Neuronal stem cell (in vitro differentiated cells): ENCODE measurements around the gene OPN4. TPM values are rescaled to one million over a fixed set of nuclear protein-coding genes. Genes with fewer than 3 reads are reported as not detected.

Experiments used
- DNase-seq: peaks from one replicate; pipeline ENCODE4 v3.0.0-alpha.2; 2013; ENCODE audit warnings: low spot score
- H2AFZ ChIP-seq: one replicate; pipeline ENCODE4 v1.6.1; 2013; ENCODE audit warnings: mild to moderate bottlenecking, low read length, inconsistent platforms
- H2AK5ac ChIP-seq: 2 replicates; pipeline ENCODE4 v1.6.1; 2013; ENCODE audit warnings: low read depth, mild to moderate bottlenecking, inconsistent platforms, low read length, moderate library complexity, mixed read lengths
- H2BK120ac ChIP-seq: 2 replicates; pipeline ENCODE4 v1.6.1; 2013; ENCODE audit warnings: low read depth, mild to moderate bottlenecking, inconsistent platforms, low read length, moderate library complexity, mixed read lengths
- H2BK12ac ChIP-seq: one replicate; pipeline ENCODE4 v1.6.1; 2013; ENCODE audit warnings: low read length, inconsistent platforms
- H2BK15ac ChIP-seq: 2 replicates; pipeline ENCODE4 v1.6.1; 2013; ENCODE audit warnings: mild to moderate bottlenecking, low read length, inconsistent platforms, mixed read lengths
- H2BK5ac ChIP-seq: one replicate; pipeline ENCODE4 v1.6.1; 2013; ENCODE audit warnings: inconsistent platforms, mild to moderate bottlenecking, low read length, moderate library complexity
- H3K14ac ChIP-seq: one replicate; pipeline ENCODE4 v1.6.1; 2013; ENCODE audit warnings: low read length, inconsistent platforms
- H3K18ac ChIP-seq: 2 replicates; pipeline ENCODE4 v1.6.1; 2013; ENCODE audit warnings: low read length, inconsistent platforms
- H3K23ac ChIP-seq: 2 replicates; pipeline ENCODE4 v1.6.1; 2013; ENCODE audit warnings: low read depth, mild to moderate bottlenecking, mixed read lengths, low read length, inconsistent platforms; ENCODE audit not compliant: poor library complexity
- H3K27ac ChIP-seq: replicated peaks from 3 replicates; pipeline ENCODE4 v1.5.1; 2013; ENCODE audit warnings: low read length, inconsistent platforms
- H3K27me3 ChIP-seq, 3 experiments: 2 replicates each; pipeline ENCODE4 v1.6.1; 2013; ENCODE audit warnings: low read length in 3 of 3, mild to moderate bottlenecking in 2 of 3, inconsistent platforms in 1 of 3, low read depth in 1 of 3, mixed read lengths in 1 of 3, moderate library complexity in 1 of 3; ENCODE audit not compliant: control insufficient read depth in 3 of 3, insufficient read depth in 3 of 3
- H3K36me3 ChIP-seq, 2 donors: replicated peaks in 1 of 2; 2 replicates each; pipeline ENCODE4 v1.6.1; 2013; ENCODE audit warnings: low read length in 2 of 2; ENCODE audit not compliant: control insufficient read depth in 2 of 2, insufficient read depth in 2 of 2
- H3K4ac ChIP-seq: 2 replicates; pipeline ENCODE4 v1.6.1; 2013; ENCODE audit warnings: inconsistent platforms, mild to moderate bottlenecking, low read length, moderate library complexity
- H3K4me1 ChIP-seq, 2 donors: 1 replicate in 1 of 2; 2 replicates in 1 of 2; pipeline ENCODE4 v1.6.1; 2013; ENCODE audit warnings: low read length in 2 of 2, low read depth in 1 of 2; ENCODE audit not compliant: control insufficient read depth in 2 of 2, insufficient read depth in 1 of 2
- H3K4me2 ChIP-seq: one replicate; pipeline ENCODE4 v1.6.1; 2013; ENCODE audit warnings: mild to moderate bottlenecking, low read length, inconsistent platforms; ENCODE audit not compliant: insufficient read depth, poor library complexity, severe bottlenecking
- H3K4me3 ChIP-seq, 2 donors: 2 replicates each; pipeline ENCODE4 v1.5.1; 2013; ENCODE audit warnings: low read length in 2 of 2, mild to moderate bottlenecking in 2 of 2, inconsistent platforms in 1 of 2, moderate library complexity in 1 of 2
- H3K79me1 ChIP-seq: one replicate; pipeline ENCODE4 v1.6.1; 2013; ENCODE audit warnings: low read depth, mild to moderate bottlenecking, inconsistent platforms, low read length, moderate library complexity
- H3K9ac ChIP-seq: one replicate; pipeline ENCODE4 v1.6.1; 2013; ENCODE audit warnings: mild to moderate bottlenecking, low read depth, low read length, inconsistent platforms; ENCODE audit not compliant: poor library complexity
- H3K9me3 ChIP-seq, 2 donors: replicated peaks in 1 of 2; 2 replicates each; pipeline versions ENCODE3 to v1.6.1; 2013; ENCODE audit warnings: low read length in 2 of 2, mild to moderate bottlenecking in 2 of 2, inconsistent platforms in 1 of 2, low read depth in 1 of 2, mixed read lengths in 1 of 2, moderate library complexity in 1 of 2; ENCODE audit not compliant: control insufficient read depth in 2 of 2, insufficient read depth in 1 of 2
- H4K8ac ChIP-seq: one replicate; pipeline ENCODE4 v1.6.1; 2013; ENCODE audit warnings: low read depth, mild to moderate bottlenecking, inconsistent platforms, low read length, moderate library complexity
- H4K91ac ChIP-seq: one replicate; pipeline ENCODE4 v1.6.1; 2013; ENCODE audit warnings: low read length, low read depth, mild to moderate bottlenecking, inconsistent platforms; ENCODE audit not compliant: poor library complexity
- WGBS, 2 donors: extraction: QIAGEN DNeasy Blood & Tissue Kit; methylation state at CpG; one replicate each; pipeline ENCODE4 v1.1.7; 2013; ENCODE audit warnings: missing lambda C conversion rate in 2 of 2, mixed read lengths in 1 of 2; ENCODE audit not compliant: insufficient read length in 2 of 2, insufficient replicate concordance in 1 of 2; ENCODE audit errors: extremely low coverage in 2 of 2; 5-methylcytosine and 5-hydroxymethylcytosine counted together
- polyA plus RNA-seq, 2 experiments: library from polyadenylated mRNA; stranded (reverse); fragments of 200-250 nt; gene quantifications; one replicate each; pipeline ENCODE4 v1.2.3, GENCODE V29; 2013

OPN4 gene, protein sequence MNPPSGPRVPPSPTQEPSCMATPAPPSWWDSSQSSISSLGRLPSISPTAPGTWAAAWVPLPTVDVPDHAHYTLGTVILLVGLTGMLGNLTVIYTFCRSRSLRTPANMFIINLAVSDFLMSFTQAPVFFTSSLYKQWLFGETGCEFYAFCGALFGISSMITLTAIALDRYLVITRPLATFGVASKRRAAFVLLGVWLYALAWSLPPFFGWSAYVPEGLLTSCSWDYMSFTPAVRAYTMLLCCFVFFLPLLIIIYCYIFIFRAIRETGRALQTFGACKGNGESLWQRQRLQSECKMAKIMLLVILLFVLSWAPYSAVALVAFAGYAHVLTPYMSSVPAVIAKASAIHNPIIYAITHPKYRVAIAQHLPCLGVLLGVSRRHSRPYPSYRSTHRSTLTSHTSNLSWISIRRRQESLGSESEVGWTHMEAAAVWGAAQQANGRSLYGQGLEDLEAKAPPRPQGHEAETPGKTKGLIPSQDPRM
- not detected for polyA plus RNA-seq (2013, experiment 1 of 2)
- polyA plus RNA-seq (2013, experiment 2 of 2): not detected

DNA sequence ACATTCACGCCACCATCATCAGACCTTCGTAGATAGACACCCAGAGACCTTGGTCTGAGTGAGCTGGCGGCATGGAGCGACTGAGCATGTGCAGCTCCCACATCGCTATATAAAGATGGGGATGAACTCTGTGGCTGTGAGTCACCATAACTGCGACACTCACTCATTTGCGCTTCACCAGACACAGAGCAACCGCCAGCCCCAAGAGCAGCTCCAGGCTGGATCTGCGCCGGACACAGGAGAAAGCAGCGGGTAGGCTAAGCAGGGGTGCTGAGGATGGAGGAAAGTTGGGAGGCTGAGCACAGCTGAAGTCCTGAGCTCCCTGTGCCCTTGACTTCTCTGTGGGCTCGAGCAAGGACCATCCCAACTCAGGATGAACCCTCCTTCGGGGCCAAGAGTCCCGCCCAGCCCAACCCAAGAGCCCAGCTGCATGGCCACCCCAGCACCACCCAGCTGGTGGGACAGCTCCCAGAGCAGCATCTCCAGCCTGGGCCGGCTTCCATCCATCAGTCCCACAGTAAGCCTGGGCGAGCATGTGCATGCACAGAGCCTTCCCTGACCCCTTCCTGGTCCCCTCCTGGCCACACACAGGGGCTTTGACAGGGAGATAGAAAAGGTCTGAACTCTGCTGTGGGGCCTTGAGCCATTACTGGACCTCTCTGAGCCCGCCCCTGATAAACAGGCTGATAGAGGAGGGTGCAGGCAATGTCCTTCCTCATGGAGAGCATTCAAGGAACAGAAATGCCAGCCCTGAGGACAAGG is at the start of gene OPN4:
Gene OPN4, plus strand, starts transcription at position 137 of the 762 bp plus-strand sequence. Its CDS starts 237 bp downstream, at position 374.
- H3K14ac ChIP-seq: peak within 1 kb of the TSS; percentile 31
- H3K18ac ChIP-seq: no peak within 1 kb of the TSS
- no peak within 1 kb of the TSS for H2AFZ ChIP-seq
- no peak within 1 kb of the TSS for H2BK5ac ChIP-seq
- H2AK5ac ChIP-seq: peak within 1 kb of the TSS; percentile 82
- no peak within 1 kb of the TSS for H2BK15ac ChIP-seq
- H3K9me3 ChIP-seq: peaks cover 0 to 3% of the 10 kb centered on the region in 2 donors
- H3K9ac ChIP-seq: peak within 1 kb of the TSS; percentile 9
- DNase-seq: no peak
- H4K8ac ChIP-seq: no peak within 1 kb of the TSS
- H4K91ac ChIP-seq: no peak within 1 kb of the TSS
- peaks cover 0 to 26% (median 0%) of the 10 kb centered on the region in 3 experiments for H3K27me3 ChIP-seq
- no CpG with 5 or more reads among the region's 17 CpGs for WGBS, 2 donors
- H3K4ac ChIP-seq: no peak within 1 kb of the TSS
- no peaks in the 10 kb centered on the region for H3K36me3 ChIP-seq
- H3K23ac ChIP-seq: no peak within 1 kb of the TSS
- no peaks in the 10 kb centered on the region for H3K79me1 ChIP-seq
- H2BK12ac ChIP-seq: no peak within 1 kb of the TSS
- H3K4me2 ChIP-seq: no peak within 1 kb of the TSS
- no peak within 1 kb of the TSS for H3K27ac ChIP-seq
- peaks cover 0 to 7% of the 10 kb centered on the region in 2 donors for H3K4me1 ChIP-seq
- no peak within 1 kb of the TSS for H2BK120ac ChIP-seq
- peak within 1 kb of the TSS in 1 of 2 donors; percentile 1 for H3K4me3 ChIP-seq

GRCh38 chr10:86607674-86608073 is 46.7 kb upstream of the OPN4 start:
- H4K8ac ChIP-seq: no peak overlapping the region
- H2BK120ac ChIP-seq: no peak overlapping the region
- no peak overlapping the region for H3K18ac ChIP-seq
- H3K27ac ChIP-seq: no peak overlapping the region
- no peak overlapping the region for H3K9ac ChIP-seq
- H2BK12ac ChIP-seq: no peak overlapping the region
- no peak overlapping the region for H2AFZ ChIP-seq
- H3K4me2 ChIP-seq: no peak overlapping the region
- H3K14ac ChIP-seq: no peak overlapping the region
- no peak overlapping the region for H4K91ac ChIP-seq
- no peaks in the 10 kb centered on the region for H3K27me3 ChIP-seq
- no peaks in the 10 kb centered on the region for H3K4me1 ChIP-seq
- no peak overlapping the region for H3K4ac ChIP-seq
- H3K36me3 ChIP-seq: no peaks in the 10 kb centered on the region
- no peaks in the 10 kb centered on the region for H3K79me1 ChIP-seq
- no peak overlapping the region for H3K4me3 ChIP-seq
- H2BK15ac ChIP-seq: no peak overlapping the region
- H2AK5ac ChIP-seq: no peak overlapping the region
- no peak overlapping the region for H3K23ac ChIP-seq
- H2BK5ac ChIP-seq: no peak overlapping the region
- H3K9me3 ChIP-seq: no peaks in the 10 kb centered on the region
- no peak for DNase-seq

GRCh38 chr10:86609920-86610319 is 44.4 kb upstream of the OPN4 start:
- Histone ChIP-seq H2BK120ac (no peak overlapping the region), H3K4ac (no peak overlapping the region), H4K91ac (no peak overlapping the region), H3K27ac (no peak overlapping the region), H3K4me1 (no peaks in the 10 kb centered on the region), H3K79me1 (no peaks in the 10 kb centered on the region), H3K18ac (no peak overlapping the region), H3K4me2 (no peak overlapping the region), H3K9me3 (no peaks in the 10 kb centered on the region), H2BK15ac (no peak overlapping the region), H4K8ac (no peak overlapping the region), H2BK5ac (no peak overlapping the region), H3K14ac (no peak overlapping the region), H3K23ac (no peak overlapping the region), H2AFZ (no peak overlapping the region), H3K27me3 (no peaks in the 10 kb centered on the region), H2AK5ac (no peak overlapping the region), H3K36me3 (no peaks in the 10 kb centered on the region), H3K4me3 (no peak overlapping the region), H2BK12ac (no peak overlapping the region), H3K9ac (no peak overlapping the region)
- DNase-seq: no peak

- no peak overlapping the region for H4K91ac ChIP-seq
- H3K18ac ChIP-seq: no peak overlapping the region
- H3K27me3 ChIP-seq: no peaks in the 10 kb centered on the region
- no peak overlapping the region for H3K4me2 ChIP-seq
- H2BK12ac ChIP-seq: no peak overlapping the region
- no peak overlapping the region for H3K14ac ChIP-seq
- no peak overlapping the region for H2BK15ac ChIP-seq
- no peaks in the 10 kb centered on the region for H3K4me1 ChIP-seq
- no peak overlapping the region for H2AK5ac ChIP-seq
- no peaks in the 10 kb centered on the region for H3K36me3 ChIP-seq
- no peaks in the 10 kb centered on the region for H3K79me1 ChIP-seq
- H3K23ac ChIP-seq: no peak overlapping the region
- H4K8ac ChIP-seq: no peak overlapping the region
- no peak overlapping the region for H2BK5ac ChIP-seq
- no peaks in the 10 kb centered on the region for H3K9me3 ChIP-seq
- H3K27ac ChIP-seq: no peak overlapping the region
- H2AFZ ChIP-seq: no peak overlapping the region
- H3K4me3 ChIP-seq: no peak overlapping the region
- no peak overlapping the region for H3K9ac ChIP-seq
- no peak for DNase-seq
- H3K4ac ChIP-seq: no peak overlapping the region
- no peak overlapping the region for H2BK120ac ChIP-seq
- no CpG with 5 or more reads among the region's 1 CpG for WGBS, 2 donors
Measured at GRCh38 chr10:86611386-86611785, 43.0 kb upstream of the OPN4 start.
